CD8-positive, alpha-beta memory T cell (primary cell): Measurements from ENCODE around the gene COL6A2. TPM values are rescaled to one million over a fixed set of nuclear protein-coding genes. Genes with fewer than 3 reads are reported as not detected.

Source experiments
- CTCF ChIA-PET: fragments of 350-600 bp; sonication (Branson Sonifier 250); formaldehyde crosslinking; loops from one replicate; lab custom pipeline; 2021; ENCODE audit warnings: antibody characterized with exemption; lab: Charles Lee
- POLR2A ChIA-PET: fragments of 350-600 bp; sonication (Branson Sonifier 250); formaldehyde crosslinking; loops from one replicate; lab custom pipeline; 2021; ENCODE audit warnings: antibody characterized with exemption; lab: Charles Lee
- DNase-seq, 5 donors: peaks; one replicate each; pipeline versions ENCODE4 v3.0.0 to v3.0.0-alpha.2; 2020 to 2022; ENCODE audit warnings: mixed read lengths in 1 of 5
- H3K27ac ChIP-seq: one replicate; pipeline ENCODE4 v1.7.0; 2013; ENCODE audit warnings: low read depth, mild to moderate bottlenecking, low read length, moderate library complexity
- H3K27me3 ChIP-seq: 2 replicates; pipeline ENCODE4 v1.7.0; 2013; ENCODE audit warnings: low read length, mild to moderate bottlenecking; ENCODE audit not compliant: insufficient read depth, poor library complexity, severe bottlenecking
- H3K36me3 ChIP-seq: 2 replicates; pipeline ENCODE4 v1.7.0; 2013; ENCODE audit warnings: mild to moderate bottlenecking, low read length, moderate library complexity; ENCODE audit not compliant: insufficient read depth
- H3K4me1 ChIP-seq: 2 replicates; pipeline ENCODE4 v1.7.0; 2013; ENCODE audit warnings: mild to moderate bottlenecking, low read length, moderate library complexity; ENCODE audit not compliant: insufficient read depth
- H3K4me3 ChIP-seq: 2 replicates; pipeline ENCODE4 v1.7.0; 2013; ENCODE audit warnings: mild to moderate bottlenecking, low read length
- H3K9me3 ChIP-seq: 2 replicates; pipeline ENCODE4 v1.7.0; 2013; ENCODE audit warnings: mild to moderate bottlenecking, low read length
- H3K27ac Mint-ChIP-seq, 8 donors: one replicate each; pipeline ENCODE4 v1.8.0; 2020 to 2021; ENCODE audit warnings: mixed read lengths in 8 of 8, mild to moderate bottlenecking in 6 of 8, inconsistent platforms in 3 of 8, moderate library complexity in 3 of 8
- H3K27me3 Mint-ChIP-seq, 2 donors: one replicate each; pipeline ENCODE4 v1.8.0; 2020 to 2021; ENCODE audit warnings: mixed read lengths in 2 of 2, mild to moderate bottlenecking in 1 of 2, moderate library complexity in 1 of 2
- H3K36me3 Mint-ChIP-seq, 3 donors: one replicate each; pipeline ENCODE4 v1.8.0; 2020 to 2021; ENCODE audit warnings: mixed read lengths in 3 of 3, inconsistent platforms in 1 of 3, mild to moderate bottlenecking in 1 of 3
- H3K4me1 Mint-ChIP-seq, 3 donors: one replicate each; pipeline ENCODE4 v1.8.0; 2020 to 2021; ENCODE audit warnings: mixed read lengths in 3 of 3, inconsistent platforms in 1 of 3, mild to moderate bottlenecking in 1 of 3
- H3K4me3 Mint-ChIP-seq, 7 donors: one replicate each; pipeline ENCODE4 v1.8.0; 2020 to 2021; ENCODE audit warnings: mixed read lengths in 7 of 7, mild to moderate bottlenecking in 6 of 7, moderate library complexity in 4 of 7, inconsistent platforms in 2 of 7
- H3K9me3 Mint-ChIP-seq, 5 donors: one replicate each; pipeline ENCODE4 v1.8.0; 2020 to 2022; ENCODE audit warnings: mixed read lengths in 5 of 5, mild to moderate bottlenecking in 3 of 5, moderate library complexity in 2 of 5, inconsistent platforms in 1 of 5
- polyA plus RNA-seq: library from polyadenylated mRNA; unstranded; fragments of 300-500 nt; fragmentation: Illumina TruSeq; gene quantifications from one replicate; pipeline ENCODE4 v1.2.3, GENCODE V29; 2021
- total RNA-seq, 2 experiments: library from RNA; stranded (reverse); gene quantifications; one replicate each; pipeline ENCODE4 v1.2.3, GENCODE V29; 2021

Gene COL6A2
- total and polyA plus RNA-seq, 3 experiments from 2014 or later = 17.4 to 25.1 (median 22.8) TPM

GRCh38 chr21:46113497-46114176 is 15.7 kb downstream of the COL6A2 start:
- peaks cover 0 to 3% of the 10 kb centered on the region in 2 donors for H3K27me3 Mint-ChIP-seq
- H3K27me3 ChIP-seq = no peaks in the 10 kb centered on the region
- no peaks in the 10 kb centered on the region for H3K4me1 Mint-ChIP-seq
- peak overlapping the region in 1 of 8 donors; percentile 56 for H3K27ac Mint-ChIP-seq
- H3K4me3 ChIP-seq = no peak overlapping the region
- H3K27ac ChIP-seq = no peak overlapping the region
- H3K36me3 ChIP-seq = no peaks in the 10 kb centered on the region
- H3K36me3 Mint-ChIP-seq = peaks cover 2 to 9% (median 6%) of the 10 kb centered on the region in 3 donors
- H3K4me3 Mint-ChIP-seq = no peak overlapping the region
- CTCF ChIA-PET = interaction anchor here (1.1 kb wide), 1 partner anchor 140 kb away, joined by 3 read pairs; no protein-coding TSS in a partner anchor
- peaks cover 0 to 3% (median 0%) of the 10 kb centered on the region in 5 donors for H3K9me3 Mint-ChIP-seq
- POLR2A ChIA-PET = no interaction called here
- H3K4me1 ChIP-seq = no peaks in the 10 kb centered on the region
- no peaks in the 10 kb centered on the region for H3K9me3 ChIP-seq
- no peak for DNase-seq

DNA sequence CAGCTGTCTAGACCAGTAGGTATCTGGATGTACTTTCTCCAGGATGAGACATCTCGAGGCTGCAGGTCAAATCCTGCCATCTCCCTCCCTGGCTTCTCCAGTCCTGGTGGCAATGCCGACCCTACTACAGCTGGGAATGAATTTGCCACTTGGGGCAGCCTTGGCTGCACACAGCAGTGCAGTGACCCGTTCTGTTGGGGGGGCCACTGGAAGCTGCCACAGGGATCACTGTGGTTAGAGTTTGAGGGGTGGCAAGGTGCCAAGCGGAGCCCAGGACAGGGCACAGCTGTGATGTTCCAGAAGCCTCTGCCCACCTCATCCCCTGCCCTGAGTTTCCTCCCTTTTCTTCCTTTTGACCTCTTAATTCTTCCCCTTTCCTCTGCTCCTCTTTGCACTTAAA is 17.1 kb downstream of the COL6A2 start:
- ChIA-PET CTCF (no interaction called here), POLR2A (no interaction called here)
- H3K4me1 Mint-ChIP-seq = no peaks in the 10 kb centered on the region
- DNase-seq = no peak
- H3K4me3 Mint-ChIP-seq = no peak overlapping the region
- H3K9me3 ChIP-seq = no peaks in the 10 kb centered on the region
- no peak overlapping the region for H3K27ac Mint-ChIP-seq
- no peak overlapping the region for H3K4me3 ChIP-seq
- peaks cover 0 to 3% (median 0%) of the 10 kb centered on the region in 5 donors for H3K9me3 Mint-ChIP-seq
- no peaks in the 10 kb centered on the region for H3K27me3 ChIP-seq
- no peaks in the 10 kb centered on the region for H3K4me1 ChIP-seq
- H3K27ac ChIP-seq = no peak overlapping the region
- peaks cover 0 to 1% of the 10 kb centered on the region in 2 donors for H3K27me3 Mint-ChIP-seq
- peaks cover 2 to 9% (median 4%) of the 10 kb centered on the region in 3 donors for H3K36me3 Mint-ChIP-seq
- H3K36me3 ChIP-seq = no peaks in the 10 kb centered on the region

DNA sequence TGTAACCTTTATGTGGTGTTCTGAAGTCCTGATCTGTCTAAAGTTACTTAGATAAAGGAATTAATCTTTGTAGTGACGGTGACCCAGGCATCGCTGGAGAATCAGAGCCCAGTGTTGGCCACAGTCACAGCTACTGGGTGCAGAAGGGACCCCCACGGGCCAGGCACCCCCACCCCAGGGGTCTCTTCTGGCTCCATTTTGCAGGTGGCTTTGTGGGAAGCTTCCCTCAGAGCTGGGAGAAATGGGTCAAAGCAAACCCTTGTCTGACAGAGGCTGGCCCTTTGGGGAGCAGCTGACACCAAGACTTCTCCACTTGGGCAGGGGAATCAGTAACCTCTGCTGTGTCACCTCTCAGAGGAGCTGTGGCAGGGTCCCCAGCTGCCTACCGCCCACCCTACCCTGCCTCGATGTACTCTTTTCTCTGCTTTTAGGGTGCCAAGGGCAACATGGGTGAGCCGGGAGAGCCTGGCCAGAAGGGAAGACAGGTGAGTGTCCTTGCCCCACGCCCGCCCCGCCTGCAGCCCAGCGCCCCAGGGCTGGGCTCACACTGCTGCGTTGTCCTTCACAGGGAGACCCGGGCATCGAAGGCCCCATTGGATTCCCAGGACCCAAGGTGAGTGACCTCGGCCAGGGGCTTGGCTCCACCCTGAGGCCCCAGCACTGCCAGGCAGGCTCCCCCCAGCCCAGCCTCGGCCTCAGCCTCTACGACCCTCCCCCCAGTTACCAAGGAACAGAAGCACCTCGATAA is 17.7 kb downstream of the COL6A2 start:
- H3K4me1 ChIP-seq = no peaks in the 10 kb centered on the region
- H3K9me3 Mint-ChIP-seq = peaks cover 0 to 3% (median 0%) of the 10 kb centered on the region in 5 donors
- no peaks in the 10 kb centered on the region for H3K4me1 Mint-ChIP-seq
- DNase-seq = no peak
- H3K4me3 ChIP-seq = no peak overlapping the region
- peaks cover 0 to 1% of the 10 kb centered on the region in 2 donors for H3K27me3 Mint-ChIP-seq
- POLR2A ChIA-PET = no interaction called here
- no peak overlapping the region for H3K4me3 Mint-ChIP-seq
- CTCF ChIA-PET = no interaction called here
- no peak overlapping the region for H3K27ac Mint-ChIP-seq
- H3K36me3 Mint-ChIP-seq = peaks cover 2 to 9% (median 4%) of the 10 kb centered on the region in 3 donors
- H3K27ac ChIP-seq = no peak overlapping the region
- no peaks in the 10 kb centered on the region for H3K27me3 ChIP-seq
- H3K9me3 ChIP-seq = no peaks in the 10 kb centered on the region
- H3K36me3 ChIP-seq = no peaks in the 10 kb centered on the region

DNA sequence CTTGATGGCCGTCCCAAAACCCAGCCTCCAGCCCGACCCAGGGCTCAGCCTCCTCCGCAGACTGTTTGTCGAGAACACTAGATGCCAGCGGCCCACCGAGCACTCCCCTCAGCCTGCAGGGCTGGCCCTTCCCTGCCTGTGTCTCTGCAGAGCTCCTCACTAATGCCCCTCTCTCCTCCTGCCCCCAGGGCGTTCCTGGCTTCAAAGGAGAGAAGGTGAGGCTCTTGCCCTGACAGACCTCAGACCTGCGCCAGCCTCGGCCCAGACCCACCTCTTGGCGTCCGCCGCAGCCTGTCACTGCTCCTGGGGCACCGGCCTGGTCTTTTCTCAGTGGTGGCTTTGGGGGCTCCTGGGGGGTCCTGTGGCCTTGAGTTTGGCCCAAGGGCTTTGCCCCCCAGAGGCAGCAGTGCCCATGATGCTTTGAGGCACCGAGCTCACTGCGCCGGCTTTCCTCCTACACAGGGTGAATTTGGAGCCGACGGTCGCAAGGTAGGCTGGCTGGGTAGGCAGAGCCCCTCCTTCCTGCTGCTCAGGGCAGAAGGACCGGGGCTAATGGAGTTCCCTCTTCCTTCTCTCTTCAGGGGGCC is 18.4 kb downstream of the COL6A2 start:
- peaks cover 0 to 3% (median 0%) of the 10 kb centered on the region in 5 donors for H3K9me3 Mint-ChIP-seq

DNA sequence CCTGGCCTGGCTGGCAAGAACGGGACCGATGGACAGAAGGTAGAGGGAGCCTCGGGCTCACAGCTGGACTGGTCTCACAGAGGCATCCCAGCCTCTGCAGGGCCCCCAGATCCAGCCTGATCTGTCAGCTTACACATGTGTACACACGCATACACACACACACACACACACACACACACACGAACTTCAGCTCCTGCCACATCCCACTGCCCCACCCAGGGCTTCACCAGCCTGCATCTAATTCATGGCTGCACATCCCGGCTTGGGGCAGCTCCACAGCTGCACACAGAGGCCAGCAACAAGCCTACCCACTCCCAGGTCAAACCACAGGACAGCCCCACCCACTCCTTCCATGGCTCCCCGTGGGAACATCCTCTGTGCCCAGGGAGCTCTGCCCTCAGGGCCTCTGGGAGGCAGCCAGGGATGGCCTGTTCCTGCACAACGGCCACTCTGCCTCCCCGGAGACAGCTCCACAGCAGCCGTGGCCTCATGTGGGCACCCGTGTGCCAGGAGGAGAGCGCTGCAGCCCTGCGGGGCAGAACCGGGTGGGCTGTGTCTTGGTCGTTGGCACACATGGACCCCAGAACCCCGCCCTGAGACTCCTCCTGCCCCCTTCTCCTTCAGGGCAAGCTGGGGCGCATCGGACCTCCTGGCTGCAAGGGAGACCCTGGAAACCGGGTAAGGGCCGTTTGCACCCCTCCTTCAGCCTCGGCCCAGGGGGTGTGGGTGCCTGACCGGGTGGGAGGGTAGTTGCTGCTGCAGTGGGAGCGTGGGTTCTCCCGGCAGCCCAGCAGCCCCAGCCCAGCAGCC is 19.1 kb downstream of the COL6A2 start:
- POLR2A ChIA-PET = no interaction called here
- H3K27ac Mint-ChIP-seq = peak overlapping the region in 1 of 8 donors; percentile 15

More for the DNA sequence above, 18.4 kb downstream of the COL6A2 start:
- Histone ChIP-seq H3K36me3 (no peaks in the 10 kb centered on the region), H3K9me3 (no peaks in the 10 kb centered on the region), H3K27ac (no peak overlapping the region), H3K27me3 (no peaks in the 10 kb centered on the region), H3K4me3 (no peak overlapping the region), H3K4me1 (no peaks in the 10 kb centered on the region)
- DNase-seq = peak in 1 of 5 donors; percentile 35
- H3K36me3 Mint-ChIP-seq = peaks cover 2 to 9% (median 4%) of the 10 kb centered on the region in 3 donors
- no peaks in the 10 kb centered on the region for H3K4me1 Mint-ChIP-seq
- no peaks in the 10 kb centered on the region for H3K27me3 Mint-ChIP-seq
- POLR2A ChIA-PET = no interaction called here
- no peak overlapping the region for H3K27ac Mint-ChIP-seq
- H3K4me3 Mint-ChIP-seq = no peak overlapping the region
- CTCF ChIA-PET = no interaction called here

GRCh38 chr21:46117586-46118315 is 19.8 kb downstream of the COL6A2 start:
- Histone ChIP-seq H3K27me3 (no peaks in the 10 kb centered on the region), H3K4me3 (no peak overlapping the region), H3K4me1 (no peaks in the 10 kb centered on the region), H3K36me3 (no peaks in the 10 kb centered on the region), H3K9me3 (no peaks in the 10 kb centered on the region), H3K27ac (no peak overlapping the region)
- ChIA-PET CTCF (no interaction called here), POLR2A (no interaction called here)
- peak in 1 of 5 donors; percentile 34 for DNase-seq
- no peaks in the 10 kb centered on the region for H3K27me3 Mint-ChIP-seq
- no peak overlapping the region for H3K4me3 Mint-ChIP-seq
- H3K27ac Mint-ChIP-seq = no peak overlapping the region
- H3K9me3 Mint-ChIP-seq = peaks cover 0 to 3% (median 0%) of the 10 kb centered on the region in 5 donors
- H3K4me1 Mint-ChIP-seq = no peaks in the 10 kb centered on the region
- peaks cover 2 to 9% (median 4%) of the 10 kb centered on the region in 3 donors for H3K36me3 Mint-ChIP-seq

More for the DNA sequence above, 19.1 kb downstream of the COL6A2 start:
- peaks cover 2 to 9% (median 4%) of the 10 kb centered on the region in 3 donors for H3K36me3 Mint-ChIP-seq
- Histone ChIP-seq H3K36me3 (no peaks in the 10 kb centered on the region), H3K4me1 (no peaks in the 10 kb centered on the region), H3K27me3 (no peaks in the 10 kb centered on the region), H3K27ac (no peak overlapping the region), H3K4me3 (no peak overlapping the region), H3K9me3 (no peaks in the 10 kb centered on the region)
- no peaks in the 10 kb centered on the region for H3K27me3 Mint-ChIP-seq
- H3K4me1 Mint-ChIP-seq = no peaks in the 10 kb centered on the region
- peak in 2 of 5 donors; percentile 0 to 44 for DNase-seq
- H3K9me3 Mint-ChIP-seq = peaks cover 0 to 3% (median 0%) of the 10 kb centered on the region in 5 donors
- H3K4me3 Mint-ChIP-seq = no peak overlapping the region
- CTCF ChIA-PET = interaction anchor here (0.6 kb wide), 1 partner anchor 18 kb away, joined by 5 read pairs; no protein-coding TSS in a partner anchor
